Measurements from ENCODE around the gene PPM1N. TPM values are rescaled to one million over a fixed set of nuclear protein-coding genes. Genes with fewer than 3 reads are reported as not detected.

Gene PPM1N
- polyA plus RNA-seq, 2 of the 4 experiments (the other 2 are of a cell fraction) = 9.2 to 10.5 TPM

DNA sequence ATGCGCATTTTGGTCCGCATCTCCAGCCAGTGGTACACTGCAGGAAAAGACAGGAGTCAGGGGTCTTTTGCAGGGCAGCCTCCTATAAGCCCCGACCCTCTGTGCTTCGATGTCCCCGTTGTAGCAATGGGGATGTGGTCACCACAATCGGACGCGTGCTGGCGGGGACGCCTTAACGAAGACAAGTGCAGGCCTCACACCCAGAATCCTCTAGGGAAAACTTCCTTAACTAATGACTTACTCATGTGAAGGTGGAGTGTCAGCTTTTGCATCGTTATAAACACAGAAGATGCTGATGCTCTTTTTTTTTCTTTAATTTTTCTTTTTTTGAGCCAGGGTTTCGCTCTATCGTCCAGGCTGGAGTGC, 31.2 kb downstream of the PPM1N start:
- H3K4me1 ChIP-seq = no peaks in the 10 kb centered on the region
- no peak overlapping the region for H3K4me3 ChIP-seq
- WGBS (ENCODE audit: missing lambda C conversion rate) = 94% methylated on average over 13 of the region's 14 CpGs
- no peak overlapping the region for H3K4me2 ChIP-seq
- ChIA-PET CTCF (interaction anchor here (0.7 to 7.8 kb wide), 5 partner anchors 19 to 140 kb away, joined by 3 to 71 read pairs (median 4); no protein-coding TSS in a partner anchor), POLR2A (no interaction called here)
- ATAC-seq (no peak), FAIRE-seq (no peak), DNase-seq (ENCODE audit: low read depth in 1 of 2, low spot score in 1 of 2) (no peak)
- H3K27ac ChIP-seq = no peak overlapping the region
- TF ChIP-seq HOXB13 (CRISPR knock-in tag; IDR thresholded peaks at IDR 0.05; ENCODE audit: low read depth) (no peak), FOXS1 (CRISPR knock-in tag; IDR thresholded peaks at IDR 0.05) (no peak), EHF (CRISPR knock-in tag; IDR thresholded peaks at IDR 0.05) (no peak), ZNF302 (CRISPR knock-in tag; IDR thresholded peaks at IDR 0.05) (no peak), RNF2 (IDR thresholded peaks at IDR 0.05; ENCODE audit: borderline replicate concordance, low read depth) (no peak), BCL3 (IDR thresholded peaks at IDR 0.05) (no peak), POLR2AphosphoS2 (conservative IDR thresholded peaks at IDR 0.05; ENCODE audit: low read length) (no peak), SMC3 (IDR thresholded peaks at IDR 0.05) (no peak), RAD21 (conservative IDR thresholded peaks at IDR 0.05 in 1 of 2, IDR thresholded peaks at IDR 0.05 in 1 of 2) (no peak), MAFK (IDR thresholded peaks at IDR 0.05; ENCODE audit: partially characterized antibody) (no peak), NFE2L2 (conservative IDR thresholded peaks at IDR 0.05; ENCODE audit: low read length) (no peak), NR3C1 (IDR thresholded peaks at IDR 0.05) (no peak), MYC (IDR thresholded peaks at IDR 0.05; ENCODE audit: borderline replicate concordance, low read length) (no peak), ESRRA (IDR thresholded peaks at IDR 0.05; ENCODE audit: borderline replicate concordance, low read length) (no peak), TP53 (CRISPR knock-in tag; IDR thresholded peaks at IDR 0.05) (no peak), EP300 (IDR thresholded peaks at IDR 0.05) (no peak), CHD2 (IDR thresholded peaks at IDR 0.05; ENCODE audit: low read length, partially characterized antibody) (no peak), HOXB5 (CRISPR knock-in tag; IDR thresholded peaks at IDR 0.05) (no peak)
- TF ChIP-seq, protein P1, sequence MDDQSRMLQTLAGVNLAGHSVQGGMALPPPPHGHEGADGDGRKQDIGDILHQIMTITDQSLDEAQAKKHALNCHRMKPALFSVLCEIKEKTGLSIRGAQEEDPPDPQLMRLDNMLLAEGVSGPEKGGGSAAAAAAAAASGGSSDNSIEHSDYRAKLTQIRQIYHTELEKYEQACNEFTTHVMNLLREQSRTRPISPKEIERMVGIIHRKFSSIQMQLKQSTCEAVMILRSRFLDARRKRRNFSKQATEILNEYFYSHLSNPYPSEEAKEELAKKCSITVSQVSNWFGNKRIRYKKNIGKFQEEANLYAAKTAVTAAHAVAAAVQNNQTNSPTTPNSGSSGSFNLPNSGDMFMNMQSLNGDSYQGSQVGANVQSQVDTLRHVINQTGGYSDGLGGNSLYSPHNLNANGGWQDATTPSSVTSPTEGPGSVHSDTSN (IDR thresholded peaks at IDR 0.05) = no peak
- TF ChIP-seq, protein P2, sequence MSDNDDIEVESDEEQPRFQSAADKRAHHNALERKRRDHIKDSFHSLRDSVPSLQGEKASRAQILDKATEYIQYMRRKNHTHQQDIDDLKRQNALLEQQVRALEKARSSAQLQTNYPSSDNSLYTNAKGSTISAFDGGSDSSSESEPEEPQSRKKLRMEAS (IDR thresholded peaks at IDR 0.05) = no peak
- peaks cover 19% of the 10 kb centered on the region for H3K9me3 ChIP-seq

GRCh38 chr19:45531349-45531748, 33.1 kb downstream of the PPM1N start:
- TF ChIP-seq POLR2AphosphoS2 (conservative IDR thresholded peaks at IDR 0.05; ENCODE audit: low read length) (0 out of 2 replicates have a peak, but pooled peaks have one; percentile 63), EHF (CRISPR knock-in tag; IDR thresholded peaks at IDR 0.05) (no peak)
- Histone ChIP-seq H3K4me3 (no peak overlapping the region), H3K4me1 (no peaks in the 10 kb centered on the region), H3K4me2 (no peak overlapping the region), H3K27ac (no peak overlapping the region), H3K9me3 (peaks cover 26% of the 10 kb centered on the region)
- ChIA-PET POLR2A (no interaction called here), CTCF (interaction anchor here (1.7 to 7.8 kb wide), 2 partner anchors 9 to 111 kb away, joined by 5 to 71 read pairs; no protein-coding TSS in a partner anchor)
- 100% methylated on average over 1 of the region's 1 CpG for WGBS (ENCODE audit: missing lambda C conversion rate)
- peak; percentile 74 for FAIRE-seq
- no peak for DNase-seq (ENCODE audit: low read depth in 1 of 2, low spot score in 1 of 2)
- no peak for ATAC-seq

DNA sequence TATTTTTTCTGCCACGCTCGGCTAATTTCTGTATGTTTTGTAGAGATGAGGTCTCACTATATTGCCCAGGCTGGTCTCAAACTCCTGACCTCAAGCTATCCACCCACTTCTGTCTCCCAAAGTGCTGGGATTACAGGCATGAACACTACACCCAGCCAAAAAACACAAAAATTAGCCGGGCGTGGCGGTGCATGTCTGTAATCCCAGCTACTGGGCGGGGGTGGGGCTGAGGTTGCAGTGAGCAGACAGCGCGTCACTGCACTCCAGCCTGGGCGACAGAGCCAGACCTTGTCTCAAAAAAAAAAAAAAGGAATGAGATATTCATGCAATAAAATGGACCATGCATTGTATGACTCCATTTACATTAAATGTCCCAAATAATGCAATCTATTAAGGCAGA, 41.2 kb downstream of the PPM1N start:
- H3K4me1 ChIP-seq = peaks cover 8% of the 10 kb centered on the region
- POLR2A ChIA-PET = no interaction called here
- H3K4me3 ChIP-seq = no peak overlapping the region
- no peak for ATAC-seq
- H3K27ac ChIP-seq = no peak overlapping the region
- CTCF ChIA-PET = interaction anchor here (1.1 to 2.5 kb wide), 3 partner anchors 9 to 19 kb away, joined by 4 to 12 read pairs (median 5); no protein-coding TSS in a partner anchor
- 93% methylated on average over 8 of the region's 9 CpGs for WGBS (ENCODE audit: missing lambda C conversion rate)
- DNase-seq (ENCODE audit: low read depth in 1 of 2, low spot score in 1 of 2) = no peak
- peaks cover 11% of the 10 kb centered on the region; the same call in 1 of the 3 replicates for H3K9me3 ChIP-seq
- TF ChIP-seq MAFK (IDR thresholded peaks at IDR 0.05; ENCODE audit: partially characterized antibody) (peak; percentile 35), EHF (CRISPR knock-in tag; IDR thresholded peaks at IDR 0.05) (no peak)
- TF ChIP-seq, protein P3, sequence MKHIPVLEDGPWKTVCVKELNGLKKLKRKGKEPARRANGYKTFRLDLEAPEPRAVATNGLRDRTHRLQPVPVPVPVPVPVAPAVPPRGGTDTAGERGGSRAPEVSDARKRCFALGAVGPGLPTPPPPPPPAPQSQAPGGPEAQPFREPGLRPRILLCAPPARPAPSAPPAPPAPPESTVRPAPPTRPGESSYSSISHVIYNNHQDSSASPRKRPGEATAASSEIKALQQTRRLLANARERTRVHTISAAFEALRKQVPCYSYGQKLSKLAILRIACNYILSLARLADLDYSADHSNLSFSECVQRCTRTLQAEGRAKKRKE (CRISPR knock-in tag; IDR thresholded peaks at IDR 0.05; ENCODE audit: low read depth) = no peak
- no peak for FAIRE-seq
- H3K4me2 ChIP-seq = no peak overlapping the region
